HG03439 (cell line): ENCODE results near the gene PLXNA1.

Experiments used
- ATAC-seq: cut with Tn5 transposase; IDR thresholded peaks from one replicate; pipeline ENCODE4 v1.9.1; 2021; ENCODE audit warnings: mild to moderate bottlenecking, moderate library complexity; ENCODE audit not compliant: unreplicated experiment

PLXNA1 gene

GRCh38 chr3:127032296-127032990, 49.5 kb downstream of the PLXNA1 start:
- ATAC-seq, result no peak
